ENCODE results near the gene ADCY1.

DNA sequence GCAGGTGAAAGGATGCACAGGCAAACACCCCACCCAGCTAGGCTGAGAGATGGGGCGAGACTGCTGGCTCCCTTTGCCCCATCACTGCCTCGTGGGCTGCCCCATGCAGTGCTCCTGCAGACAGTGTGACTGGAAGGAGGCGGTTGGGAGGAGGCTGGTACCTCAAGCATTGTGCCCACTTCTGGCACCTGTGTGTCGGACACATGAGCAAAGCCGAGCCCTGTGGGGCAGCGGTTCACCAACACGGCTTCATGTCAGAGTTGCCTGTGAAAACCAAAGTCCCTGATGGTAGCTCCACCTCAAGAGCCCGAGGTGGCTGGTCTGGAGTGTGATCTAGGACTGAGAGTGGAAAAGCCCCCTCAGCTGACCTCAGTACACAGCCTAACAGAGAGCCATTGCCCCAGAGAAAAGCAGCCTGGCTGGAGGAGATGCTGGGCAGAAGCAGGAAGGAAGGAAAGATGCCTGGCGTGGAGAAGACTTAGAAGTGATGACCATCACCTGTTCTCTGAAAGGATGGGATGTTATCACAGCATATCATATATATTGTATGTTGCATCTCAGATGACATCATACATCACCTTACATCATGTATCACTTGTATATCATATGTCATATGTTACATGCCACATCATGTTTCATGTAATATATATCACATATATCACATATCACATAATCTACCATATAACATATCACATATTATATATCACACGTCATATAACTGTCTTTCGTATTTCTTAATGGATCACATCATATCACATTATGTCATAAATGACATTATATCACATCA is 75.6 kb downstream of the ADCY1 start:
- TF ChIP-seq EP300 (IDR thresholded peaks at IDR 0.05) (no peak), POLR2AphosphoS5 (IDR thresholded peaks at IDR 0.05) (no peak)

Measured in stomach (tissue), 4 donors.